GM23338 (cell line): ENCODE measurements around the gene MAFF. TPM values are rescaled to one million over a fixed set of nuclear protein-coding genes. Genes with fewer than 3 reads are reported as not detected.

Source experiments
- ATAC-seq: fragments of 200-7000 bp; cut with Tn5 transposase; 3 replicates; pipeline ENCODE4 v1.9.1; 2020
- DNase-seq: peaks from one replicate; pipeline ENCODE4 v3.0.0-alpha.2; 2015; ENCODE audit warnings: low spot score
- H2AFZ ChIP-seq: fragments of 200-600 bp; sonication (generic); 2 replicates; pipeline ENCODE4 v1.8.0; 2016; ENCODE audit warnings: antibody characterized with exemption, mild to moderate bottlenecking, moderate library complexity
- H3F3A ChIP-seq: fragments of 200-600 bp; sonication (generic); replicated peaks from 2 replicates; pipeline ENCODE4 v1.8.0; 2017; ENCODE audit warnings: antibody characterized with exemption, mixed run types, low read depth
- H3K27ac ChIP-seq: fragments of 200-600 bp; sonication (generic); 2 replicates; pipeline ENCODE4 v1.6.1; 2016; ENCODE audit warnings: low read depth
- H3K27me3 ChIP-seq: fragments of 200-600 bp; sonication (generic); 2 replicates; pipeline ENCODE4 v1.8.0; 2016; ENCODE audit warnings: mild to moderate bottlenecking, mixed run types, moderate library complexity; ENCODE audit not compliant: insufficient read depth
- H3K36me3 ChIP-seq: fragments of 200-600 bp; sonication (generic); 2 replicates; pipeline ENCODE4 v1.8.0; 2016; ENCODE audit warnings: mild to moderate bottlenecking; ENCODE audit not compliant: insufficient read depth
- H3K4me1 ChIP-seq: fragments of 200-600 bp; sonication (generic); 2 replicates; pipeline ENCODE4 v1.8.0; 2016; ENCODE audit warnings: mild to moderate bottlenecking, moderate library complexity; ENCODE audit not compliant: insufficient read depth
- H3K4me2 ChIP-seq: fragments of 200-600 bp; sonication (generic); 2 replicates; pipeline ENCODE4 v1.7.1; 2017; ENCODE audit warnings: mixed run types
- H3K4me3 ChIP-seq: fragments of 200-600 bp; sonication (generic); 2 replicates; pipeline ENCODE4 v1.6.1; 2016; ENCODE audit warnings: mixed run types
- H3K79me2 ChIP-seq: fragments of 200-600 bp; sonication (generic); replicated peaks from 2 replicates; pipeline ENCODE4 v1.8.0; 2017; ENCODE audit warnings: mild to moderate bottlenecking; ENCODE audit not compliant: insufficient read depth
- H3K9me2 ChIP-seq: fragments of 200-600 bp; sonication (generic); 2 replicates; pipeline ENCODE4 v1.8.0; 2017; ENCODE audit not compliant: insufficient read depth
- H4K20me1 ChIP-seq: fragments of 200-600 bp; sonication (generic); replicated peaks from 2 replicates; pipeline ENCODE4 v1.8.0; 2017; ENCODE audit warnings: mild to moderate bottlenecking; ENCODE audit not compliant: insufficient read depth
- H3K27ac Mint-ChIP-seq: 2 replicates; pipeline ENCODE4 v1.8.0; 2020; ENCODE audit warnings: inconsistent platforms, mild to moderate bottlenecking, moderate library complexity, mixed read lengths
- H3K27me3 Mint-ChIP-seq: 3 replicates; pipeline ENCODE4 v1.8.0; 2022; ENCODE audit warnings: low read depth, mild to moderate bottlenecking, moderate library complexity, mixed read lengths, inconsistent platforms; ENCODE audit not compliant: insufficient read depth, poor library complexity
- H3K36me3 Mint-ChIP-seq: 3 replicates; pipeline ENCODE4 v1.8.0; 2021; ENCODE audit warnings: low read depth, mild to moderate bottlenecking, inconsistent platforms, moderate library complexity, mixed read lengths
- H3K4me1 Mint-ChIP-seq: 3 replicates; pipeline ENCODE4 v1.8.0; 2020; ENCODE audit warnings: mild to moderate bottlenecking, inconsistent platforms, mixed read lengths
- H3K4me3 Mint-ChIP-seq: 3 replicates; pipeline ENCODE4 v1.8.0; 2021; ENCODE audit warnings: moderate library complexity, mild to moderate bottlenecking, inconsistent platforms, mixed read lengths
- H3K9me3 Mint-ChIP-seq: 3 replicates; pipeline ENCODE4 v1.8.0; 2020; ENCODE audit warnings: moderate library complexity, mild to moderate bottlenecking, inconsistent platforms, mixed read lengths
- CREB1 ChIP-seq: fragments of 250-450 bp; sonication (Bioruptor Pico); IDR thresholded peaks from 2 replicates; pipeline ENCODE4 v1.5.0; 2020; ENCODE audit warnings: low read depth, mild to moderate bottlenecking, moderate library complexity
- EZH2 ChIP-seq: fragments of 200-600 bp; sonication (generic); IDR thresholded peaks from one replicate; pipeline ENCODE4 v1.8.0; 2017; ENCODE audit warnings: antibody characterized with exemption, mild to moderate bottlenecking, low read depth; ENCODE audit not compliant: unreplicated experiment
- EZH2phosphoT487 ChIP-seq: fragments of 200-600 bp; sonication (generic); IDR thresholded peaks from one replicate; pipeline ENCODE4 v1.8.1; 2018; ENCODE audit warnings: antibody characterized with exemption; ENCODE audit not compliant: unreplicated experiment
- JUNB ChIP-seq: IDR thresholded peaks from one replicate; pipeline ENCODE4 v1.6.1; 2016; ENCODE audit warnings: antibody characterized with exemption; ENCODE audit not compliant: unreplicated experiment
- NANOG ChIP-seq: IDR thresholded peaks from 2 replicates; pipeline ENCODE4 v1.6.1; 2016; ENCODE audit warnings: antibody characterized with exemption, borderline replicate concordance
- POLR2AphosphoS5 ChIP-seq: IDR thresholded peaks from 2 replicates; pipeline ENCODE4 v1.6.1; 2016; ENCODE audit warnings: antibody characterized with exemption, low read depth
- STAT1 ChIP-seq: IDR thresholded peaks from one replicate; pipeline ENCODE4 v1.6.1; 2016; ENCODE audit warnings: antibody characterized with exemption; ENCODE audit not compliant: unreplicated experiment
- ZNF114 ChIP-seq: fragments of 250-450 bp; sonication (Bioruptor Pico); IDR thresholded peaks from 2 replicates; pipeline ENCODE4 v1.5.0; 2020; ENCODE audit warnings: mild to moderate bottlenecking, moderate library complexity
- ZNF331 ChIP-seq: fragments of 250-450 bp; sonication (Bioruptor Pico); IDR thresholded peaks from 2 replicates; pipeline ENCODE4 v1.5.0; 2020; ENCODE audit warnings: low read depth, mild to moderate bottlenecking, moderate library complexity
- polyA plus RNA-seq: library from polyadenylated mRNA; unstranded; fragments of >200 nt; fragmentation: Nextera tagmentation; extraction: Ambion mirVana; gene quantifications from 2 replicates; pipeline ENCODE4 v1.2.1, GENCODE V29; 2016
- total RNA-seq: library from RNA; depleted of rRNA; stranded (reverse); fragments of >200 nt; shearing (Covaris generic); gene quantifications from 2 replicates; pipeline ENCODE4 v1.2.3, GENCODE V29; 2014
- TF ChIP-seq, protein P1 (sequence below), 2 experiments: fragments of 200-600 bp in 1 of 2; sonication (generic) in 1 of 2; conservative IDR thresholded peaks; 2 replicates each; pipeline versions ENCODE4 v1.5.1 to v1.6.1; 2016 to 2017; ENCODE audit warnings: antibody characterized with exemption in 2 of 2, low read depth in 2 of 2, mild to moderate bottlenecking in 2 of 2, moderate library complexity in 1 of 2
- TF ChIP-seq, protein P2 (sequence below): IDR thresholded peaks from 2 replicates; pipeline ENCODE4 v1.6.1; 2016; ENCODE audit warnings: antibody characterized with exemption
- TF ChIP-seq, protein P3 (sequence below): fragments of 250-450 bp; sonication (Bioruptor Pico); IDR thresholded peaks from 2 replicates; pipeline ENCODE4 v1.5.0; 2020; ENCODE audit warnings: mild to moderate bottlenecking, moderate library complexity
- TF ChIP-seq, protein P4 (sequence below): IDR thresholded peaks from one replicate; pipeline ENCODE4 v1.6.1; 2018; ENCODE audit warnings: antibody characterized with exemption; ENCODE audit not compliant: unreplicated experiment

MAFF gene
- total and polyA plus RNA-seq, 2 experiments from 2014 or later = 2.2 to 8.9 TPM

DNA sequence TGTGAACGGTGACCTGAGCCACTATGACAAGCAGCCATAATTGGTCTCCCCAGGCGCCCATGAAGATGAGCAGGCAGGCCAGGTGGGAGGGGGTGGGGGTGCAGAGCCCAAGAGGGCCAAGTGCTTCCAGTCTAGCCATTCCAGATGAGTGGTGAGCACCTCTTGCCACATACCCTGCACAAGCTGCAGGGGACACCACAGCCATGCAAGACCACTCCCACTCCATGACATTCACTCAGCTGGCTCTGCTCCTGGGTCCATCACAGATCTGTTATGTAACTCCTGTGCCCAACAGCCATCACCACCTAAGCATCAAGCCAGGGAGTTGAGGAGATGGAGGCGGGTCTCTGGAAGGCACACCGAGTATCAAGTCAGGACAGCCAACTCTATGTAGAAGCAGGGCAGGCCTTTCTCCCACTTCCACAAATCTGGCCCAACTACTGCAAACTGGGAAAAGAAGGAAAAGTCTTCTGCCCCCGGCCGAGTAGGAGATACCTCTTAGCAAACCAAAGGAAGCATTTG, 62.6 kb downstream of the MAFF start:
- H3K4me3 Mint-ChIP-seq = no peak overlapping the region
- no peak for ATAC-seq

More for the DNA sequence above, 62.6 kb downstream of the MAFF start:
- H3K9me3 Mint-ChIP-seq = no peaks in the 10 kb centered on the region
- H4K20me1 ChIP-seq = peaks cover 50% of the 10 kb centered on the region
- no peaks in the 10 kb centered on the region for H3K9me2 ChIP-seq
- no peaks in the 10 kb centered on the region for H3K36me3 ChIP-seq
- H3K4me1 ChIP-seq = peaks cover 25% of the 10 kb centered on the region
- 0 out of 2 replicates have a peak overlapping the region, but pooled peaks have one; percentile 55 for H3K27ac ChIP-seq
- no peak overlapping the region for H3K4me2 ChIP-seq
- H3K36me3 Mint-ChIP-seq = peaks cover 14% of the 10 kb centered on the region; the same call in 2 of the 3 replicates
- TF ChIP-seq, protein P1, sequence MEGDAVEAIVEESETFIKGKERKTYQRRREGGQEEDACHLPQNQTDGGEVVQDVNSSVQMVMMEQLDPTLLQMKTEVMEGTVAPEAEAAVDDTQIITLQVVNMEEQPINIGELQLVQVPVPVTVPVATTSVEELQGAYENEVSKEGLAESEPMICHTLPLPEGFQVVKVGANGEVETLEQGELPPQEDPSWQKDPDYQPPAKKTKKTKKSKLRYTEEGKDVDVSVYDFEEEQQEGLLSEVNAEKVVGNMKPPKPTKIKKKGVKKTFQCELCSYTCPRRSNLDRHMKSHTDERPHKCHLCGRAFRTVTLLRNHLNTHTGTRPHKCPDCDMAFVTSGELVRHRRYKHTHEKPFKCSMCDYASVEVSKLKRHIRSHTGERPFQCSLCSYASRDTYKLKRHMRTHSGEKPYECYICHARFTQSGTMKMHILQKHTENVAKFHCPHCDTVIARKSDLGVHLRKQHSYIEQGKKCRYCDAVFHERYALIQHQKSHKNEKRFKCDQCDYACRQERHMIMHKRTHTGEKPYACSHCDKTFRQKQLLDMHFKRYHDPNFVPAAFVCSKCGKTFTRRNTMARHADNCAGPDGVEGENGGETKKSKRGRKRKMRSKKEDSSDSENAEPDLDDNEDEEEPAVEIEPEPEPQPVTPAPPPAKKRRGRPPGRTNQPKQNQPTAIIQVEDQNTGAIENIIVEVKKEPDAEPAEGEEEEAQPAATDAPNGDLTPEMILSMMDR (conservative IDR thresholded peaks at IDR 0.05; ENCODE audit: low read depth in 2 of 2) = no peak
- TF ChIP-seq NANOG = no peak
- no peak for TF ChIP-seq JUNB
- no peak for TF ChIP-seq ZNF114 (CRISPR knock-in tag)
- no peak for TF ChIP-seq EZH2phosphoT487
- TF ChIP-seq ZNF331 (CRISPR knock-in tag) = no peak
- TF ChIP-seq, protein P2, sequence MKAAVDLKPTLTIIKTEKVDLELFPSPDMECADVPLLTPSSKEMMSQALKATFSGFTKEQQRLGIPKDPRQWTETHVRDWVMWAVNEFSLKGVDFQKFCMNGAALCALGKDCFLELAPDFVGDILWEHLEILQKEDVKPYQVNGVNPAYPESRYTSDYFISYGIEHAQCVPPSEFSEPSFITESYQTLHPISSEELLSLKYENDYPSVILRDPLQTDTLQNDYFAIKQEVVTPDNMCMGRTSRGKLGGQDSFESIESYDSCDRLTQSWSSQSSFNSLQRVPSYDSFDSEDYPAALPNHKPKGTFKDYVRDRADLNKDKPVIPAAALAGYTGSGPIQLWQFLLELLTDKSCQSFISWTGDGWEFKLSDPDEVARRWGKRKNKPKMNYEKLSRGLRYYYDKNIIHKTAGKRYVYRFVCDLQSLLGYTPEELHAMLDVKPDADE = no peak
- TF ChIP-seq EZH2 = no peak
- TF ChIP-seq CREB1 (CRISPR knock-in tag) = no peak
- TF ChIP-seq, protein P3, sequence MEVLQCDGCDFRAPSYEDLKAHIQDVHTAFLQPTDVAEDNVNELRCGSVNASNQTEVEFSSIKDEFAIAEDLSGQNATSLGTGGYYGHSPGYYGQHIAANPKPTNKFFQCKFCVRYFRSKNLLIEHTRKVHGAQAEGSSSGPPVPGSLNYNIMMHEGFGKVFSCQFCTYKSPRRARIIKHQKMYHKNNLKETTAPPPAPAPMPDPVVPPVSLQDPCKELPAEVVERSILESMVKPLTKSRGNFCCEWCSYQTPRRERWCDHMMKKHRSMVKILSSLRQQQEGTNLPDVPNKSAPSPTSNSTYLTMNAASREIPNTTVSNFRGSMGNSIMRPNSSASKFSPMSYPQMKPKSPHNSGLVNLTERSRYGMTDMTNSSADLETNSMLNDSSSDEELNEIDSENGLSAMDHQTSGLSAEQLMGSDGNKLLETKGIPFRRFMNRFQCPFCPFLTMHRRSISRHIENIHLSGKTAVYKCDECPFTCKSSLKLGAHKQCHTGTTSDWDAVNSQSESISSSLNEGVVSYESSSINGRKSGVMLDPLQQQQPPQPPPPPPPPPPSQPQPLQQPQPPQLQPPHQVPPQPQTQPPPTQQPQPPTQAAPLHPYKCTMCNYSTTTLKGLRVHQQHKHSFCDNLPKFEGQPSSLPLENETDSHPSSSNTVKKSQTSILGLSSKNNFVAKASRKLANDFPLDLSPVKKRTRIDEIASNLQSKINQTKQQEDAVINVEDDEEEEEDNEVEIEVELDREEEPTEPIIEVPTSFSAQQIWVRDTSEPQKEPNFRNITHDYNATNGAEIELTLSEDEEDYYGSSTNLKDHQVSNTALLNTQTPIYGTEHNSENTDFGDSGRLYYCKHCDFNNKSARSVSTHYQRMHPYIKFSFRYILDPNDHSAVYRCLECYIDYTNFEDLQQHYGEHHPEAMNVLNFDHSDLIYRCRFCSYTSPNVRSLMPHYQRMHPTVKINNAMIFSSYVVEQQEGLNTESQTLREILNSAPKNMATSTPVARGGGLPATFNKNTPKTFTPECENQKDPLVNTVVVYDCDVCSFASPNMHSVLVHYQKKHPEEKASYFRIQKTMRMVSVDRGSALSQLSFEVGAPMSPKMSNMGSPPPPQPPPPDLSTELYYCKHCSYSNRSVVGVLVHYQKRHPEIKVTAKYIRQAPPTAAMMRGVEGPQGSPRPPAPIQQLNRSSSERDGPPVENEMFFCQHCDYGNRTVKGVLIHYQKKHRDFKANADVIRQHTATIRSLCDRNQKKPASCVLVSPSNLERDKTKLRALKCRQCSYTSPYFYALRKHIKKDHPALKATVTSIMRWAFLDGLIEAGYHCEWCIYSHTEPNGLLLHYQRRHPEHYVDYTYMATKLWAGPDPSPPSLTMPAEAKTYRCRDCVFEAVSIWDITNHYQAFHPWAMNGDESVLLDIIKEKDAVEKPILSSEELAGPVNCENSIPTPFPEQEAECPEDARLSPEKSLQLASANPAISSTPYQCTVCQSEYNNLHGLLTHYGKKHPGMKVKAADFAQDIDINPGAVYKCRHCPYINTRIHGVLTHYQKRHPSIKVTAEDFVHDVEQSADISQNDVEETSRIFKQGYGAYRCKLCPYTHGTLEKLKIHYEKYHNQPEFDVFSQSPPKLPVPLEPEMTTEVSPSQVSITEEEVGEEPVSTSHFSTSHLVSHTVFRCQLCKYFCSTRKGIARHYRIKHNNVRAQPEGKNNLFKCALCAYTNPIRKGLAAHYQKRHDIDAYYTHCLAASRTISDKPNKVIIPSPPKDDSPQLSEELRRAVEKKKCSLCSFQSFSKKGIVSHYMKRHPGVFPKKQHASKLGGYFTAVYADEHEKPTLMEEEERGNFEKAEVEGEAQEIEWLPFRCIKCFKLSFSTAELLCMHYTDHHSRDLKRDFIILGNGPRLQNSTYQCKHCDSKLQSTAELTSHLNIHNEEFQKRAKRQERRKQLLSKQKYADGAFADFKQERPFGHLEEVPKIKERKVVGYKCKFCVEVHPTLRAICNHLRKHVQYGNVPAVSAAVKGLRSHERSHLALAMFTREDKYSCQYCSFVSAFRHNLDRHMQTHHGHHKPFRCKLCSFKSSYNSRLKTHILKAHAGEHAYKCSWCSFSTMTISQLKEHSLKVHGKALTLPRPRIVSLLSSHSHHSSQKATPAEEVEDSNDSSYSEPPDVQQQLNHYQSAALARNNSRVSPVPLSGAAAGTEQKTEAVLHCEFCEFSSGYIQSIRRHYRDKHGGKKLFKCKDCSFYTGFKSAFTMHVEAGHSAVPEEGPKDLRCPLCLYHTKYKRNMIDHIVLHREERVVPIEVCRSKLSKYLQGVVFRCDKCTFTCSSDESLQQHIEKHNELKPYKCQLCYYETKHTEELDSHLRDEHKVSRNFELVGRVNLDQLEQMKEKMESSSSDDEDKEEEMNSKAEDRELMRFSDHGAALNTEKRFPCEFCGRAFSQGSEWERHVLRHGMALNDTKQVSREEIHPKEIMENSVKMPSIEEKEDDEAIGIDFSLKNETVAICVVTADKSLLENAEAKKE (CRISPR knock-in tag) = no peak
- TF ChIP-seq POLR2AphosphoS5 = no peak
- no peak for TF ChIP-seq STAT1
- TF ChIP-seq, protein P4, sequence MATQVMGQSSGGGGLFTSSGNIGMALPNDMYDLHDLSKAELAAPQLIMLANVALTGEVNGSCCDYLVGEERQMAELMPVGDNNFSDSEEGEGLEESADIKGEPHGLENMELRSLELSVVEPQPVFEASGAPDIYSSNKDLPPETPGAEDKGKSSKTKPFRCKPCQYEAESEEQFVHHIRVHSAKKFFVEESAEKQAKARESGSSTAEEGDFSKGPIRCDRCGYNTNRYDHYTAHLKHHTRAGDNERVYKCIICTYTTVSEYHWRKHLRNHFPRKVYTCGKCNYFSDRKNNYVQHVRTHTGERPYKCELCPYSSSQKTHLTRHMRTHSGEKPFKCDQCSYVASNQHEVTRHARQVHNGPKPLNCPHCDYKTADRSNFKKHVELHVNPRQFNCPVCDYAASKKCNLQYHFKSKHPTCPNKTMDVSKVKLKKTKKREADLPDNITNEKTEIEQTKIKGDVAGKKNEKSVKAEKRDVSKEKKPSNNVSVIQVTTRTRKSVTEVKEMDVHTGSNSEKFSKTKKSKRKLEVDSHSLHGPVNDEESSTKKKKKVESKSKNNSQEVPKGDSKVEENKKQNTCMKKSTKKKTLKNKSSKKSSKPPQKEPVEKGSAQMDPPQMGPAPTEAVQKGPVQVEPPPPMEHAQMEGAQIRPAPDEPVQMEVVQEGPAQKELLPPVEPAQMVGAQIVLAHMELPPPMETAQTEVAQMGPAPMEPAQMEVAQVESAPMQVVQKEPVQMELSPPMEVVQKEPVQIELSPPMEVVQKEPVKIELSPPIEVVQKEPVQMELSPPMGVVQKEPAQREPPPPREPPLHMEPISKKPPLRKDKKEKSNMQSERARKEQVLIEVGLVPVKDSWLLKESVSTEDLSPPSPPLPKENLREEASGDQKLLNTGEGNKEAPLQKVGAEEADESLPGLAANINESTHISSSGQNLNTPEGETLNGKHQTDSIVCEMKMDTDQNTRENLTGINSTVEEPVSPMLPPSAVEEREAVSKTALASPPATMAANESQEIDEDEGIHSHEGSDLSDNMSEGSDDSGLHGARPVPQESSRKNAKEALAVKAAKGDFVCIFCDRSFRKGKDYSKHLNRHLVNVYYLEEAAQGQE = no peak
- H3K4me1 Mint-ChIP-seq = peaks cover 36% of the 10 kb centered on the region
- no peaks in the 10 kb centered on the region for H3K27me3 ChIP-seq
- H3K4me3 ChIP-seq = no peak overlapping the region
- no peak for DNase-seq
- peaks cover 6% of the 10 kb centered on the region for H3K27me3 Mint-ChIP-seq
- H3K27ac Mint-ChIP-seq = no peak overlapping the region
- no peak overlapping the region for H2AFZ ChIP-seq
- 0 out of 2 replicates have a peak, but pooled peaks cover 22% of the 10 kb centered on the region for H3F3A ChIP-seq
- peaks cover 100% of the 10 kb centered on the region for H3K79me2 ChIP-seq
